ENCODE results near the gene DHTKD1. TPM values are rescaled to one million over a fixed set of nuclear protein-coding genes. Genes with fewer than 3 reads are reported as not detected.

Gene DHTKD1
- total and polyA plus RNA-seq, 2 of the 4 experiments (the other 2 are of a cell fraction) = 13.9 to 20.3 TPM

GRCh38 chr10:12045596-12045995 is 23.2 kb upstream of the DHTKD1 start:
- Histone ChIP-seq H2AK9ac (replicated peaks; ENCODE audit: low read depth, low read length, poor library complexity) (no peak overlapping the region), H3K27ac (ENCODE audit: insufficient read depth, low read length) (no peak overlapping the region), H3K36me3 (ENCODE audit: control insufficient read depth, insufficient read depth, low read length) (no peaks in the 10 kb centered on the region), H3K4me2 (ENCODE audit: low read depth, low read length) (no peak overlapping the region), H4K91ac (ENCODE audit: insufficient read depth, low read depth, low read length) (no peak overlapping the region), H3K14ac (replicated peaks; ENCODE audit: low read depth, low read length) (no peak overlapping the region), H4K5ac (ENCODE audit: low read depth, low read length) (no peak overlapping the region), H3K9me3 (ENCODE audit: control insufficient read depth, insufficient read depth, low read length) (no peaks in the 10 kb centered on the region), H3K23ac (ENCODE audit: low read depth, low read length) (no peak overlapping the region), H3K79me1 (ENCODE audit: low read depth in 1 of 2, low read length in 2 of 2) (peaks cover 4 to 14% of the 10 kb centered on the region in 2 experiments; a peak in 3 of 4 replicates), H3K9me1 (ENCODE audit: insufficient read depth, low read length) (no peaks in the 10 kb centered on the region), H3K18ac (ENCODE audit: low read depth, low read length) (no peak overlapping the region), H3K4me3 (ENCODE audit: insufficient read depth, low read depth, low read length) (no peak overlapping the region), H2BK20ac (ENCODE audit: low read depth, low read length) (no peak overlapping the region), H3K56ac (ENCODE audit: extremely low read depth, insufficient read depth, low read length) (no peak overlapping the region), H3K4me1 (ENCODE audit: control insufficient read depth, insufficient read depth, low read length) (no peaks in the 10 kb centered on the region), H4K20me1 (ENCODE audit: insufficient read depth, low read length) (no peaks in the 10 kb centered on the region; the same call in 1 of the 2 replicates), H4K8ac (ENCODE audit: low read depth in 2 of 2, low read length in 2 of 2) (no peak overlapping the region), H2AFZ (replicated peaks; ENCODE audit: low read length, poor library complexity) (no peak overlapping the region), H2BK5ac (ENCODE audit: low read depth, low read length, poor library complexity, severe bottlenecking) (no peak overlapping the region), H2BK15ac (ENCODE audit: low read depth, low read length) (no peak overlapping the region), H3K9ac (ENCODE audit: low read depth, low read length) (no peak overlapping the region), H3K4ac (ENCODE audit: low read depth, low read length) (no peak overlapping the region), H2BK120ac (ENCODE audit: low read depth, low read length) (no peak overlapping the region), H2AK5ac (ENCODE audit: low read depth, low read length) (no peak overlapping the region), H3K27me3 (ENCODE audit: control insufficient read depth, insufficient read depth, low read length) (no peaks in the 10 kb centered on the region)
- dilution Hi-C loops (cut with HindIII; ENCODE audit: low sequenced_read_pairs, unreplicated experiment) (no loop called here), intact Hi-C loops (cut with micrococcal nuclease) (no loop called here), in situ Hi-C loops (cut with MboI; ENCODE audit: low sequenced_read_pairs) (no loop called here)
- POLR2A ChIA-PET (ENCODE audit: unreplicated experiment) = no interaction called here
- CTCF ChIA-PET = no interaction called here
- DNase-seq (no peak), ATAC-seq (ENCODE audit: low read depth) (no peak)
- TF ChIP-seq NFE2L2 (IDR thresholded peaks at IDR 0.05; ENCODE audit: low read depth, low read length) = no peak
- no TSS peak for BruUV-seq (replicated peaks)
- no CpG with 5 or more reads among the region's 5 CpGs for WGBS, 2 experiments (ENCODE audit: extremely low coverage in 2 of 2, insufficient read length in 1 of 2)

Data from IMR-90 (cell line).